HG02623 (cell line): ENCODE results near the gene LIN37.

Experiments used
- ATAC-seq: cut with Tn5 transposase; IDR thresholded peaks from one replicate; pipeline ENCODE4 v1.9.1; 2021; ENCODE audit warnings: moderate library complexity; ENCODE audit not compliant: unreplicated experiment

The LIN37 gene, protein sequence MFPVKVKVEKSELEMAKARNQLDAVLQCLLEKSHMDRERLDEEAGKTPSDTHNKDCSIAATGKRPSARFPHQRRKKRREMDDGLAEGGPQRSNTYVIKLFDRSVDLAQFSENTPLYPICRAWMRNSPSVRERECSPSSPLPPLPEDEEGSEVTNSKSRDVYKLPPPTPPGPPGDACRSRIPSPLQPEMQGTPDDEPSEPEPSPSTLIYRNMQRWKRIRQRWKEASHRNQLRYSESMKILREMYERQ

DNA sequence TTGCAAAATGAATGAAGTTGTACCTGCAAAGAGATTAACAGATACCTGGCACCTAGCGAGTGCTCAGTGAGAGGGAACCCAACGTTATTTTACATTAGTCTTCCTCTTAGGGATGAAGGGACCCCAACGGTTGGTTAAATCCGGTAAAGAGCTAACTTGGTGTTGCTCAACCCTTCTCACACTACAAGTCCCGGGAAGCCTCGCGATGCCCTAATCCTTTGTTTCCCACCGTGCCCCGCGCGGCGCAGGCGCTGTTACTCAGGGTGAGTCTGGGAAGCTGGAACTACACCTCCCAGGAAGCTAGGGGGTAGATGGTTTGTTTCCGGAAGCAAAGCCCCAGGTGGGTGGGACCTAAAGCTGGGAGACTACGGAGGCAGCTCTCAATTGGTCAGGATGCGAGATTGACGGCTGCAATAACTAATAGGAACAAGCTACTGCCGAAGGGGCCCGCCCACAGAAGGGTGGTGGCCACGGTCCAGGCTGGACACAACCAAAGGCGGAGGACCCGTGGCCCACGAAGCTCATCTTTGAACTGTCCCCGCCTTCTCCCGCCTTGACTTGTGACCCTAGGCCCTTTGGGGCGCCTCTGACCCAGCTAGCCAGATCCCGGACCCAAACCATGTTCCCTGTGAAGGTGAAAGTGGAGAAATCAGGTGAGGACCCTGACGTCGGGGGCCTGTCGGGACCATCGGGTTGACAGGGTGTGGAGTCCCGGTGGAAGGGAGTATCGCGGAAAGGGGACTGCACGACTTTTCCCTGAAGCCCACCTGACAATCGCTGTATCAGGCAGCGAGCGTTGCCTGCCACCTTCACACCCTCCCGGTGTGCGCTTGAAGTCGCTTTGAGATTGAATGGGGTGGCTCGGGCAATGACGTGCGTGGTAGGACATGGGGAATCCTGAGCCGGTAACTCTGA is at the start of gene LIN37:
Gene LIN37, plus strand, starts transcription at position 471 of the 915 bp plus-strand sequence. Its CDS starts 149 bp downstream, at position 620.
- ATAC-seq: peak; percentile 68

- peak; percentile 95 for ATAC-seq
Observed at GRCh38 chr19:35702223-35703012, 46.0 kb upstream of the LIN37 start.

DNA sequence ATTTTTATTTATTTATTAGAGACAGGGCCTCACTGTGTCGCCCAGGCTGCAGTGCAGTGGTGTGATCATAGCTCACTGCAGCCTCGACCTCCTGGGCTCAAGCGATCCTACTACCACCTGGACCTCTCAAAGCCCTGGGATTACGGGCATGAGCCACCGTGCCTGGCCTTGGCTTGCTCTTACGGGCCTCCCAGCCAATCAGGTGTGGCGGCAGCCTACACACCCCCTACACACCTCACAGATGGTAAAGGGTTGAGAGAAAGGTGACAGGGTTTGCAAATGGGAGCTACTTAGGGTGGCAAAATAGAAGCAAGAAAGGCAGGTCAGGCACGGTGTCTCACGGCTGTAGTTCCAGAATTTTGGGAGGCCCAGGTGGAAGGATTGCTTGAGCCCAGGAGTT is 45.0 kb upstream of the LIN37 start:
- ATAC-seq: no peak

GRCh38 chr19:35704218-35704617 is 44.2 kb upstream of the LIN37 start, which contains the start of gene ZBTB32:
TSS of gene ZBTB32 (plus strand) at chr19:35704558. CDS start at chr19:35714627, 10,069 bp downstream.
- no peak for ATAC-seq

- ATAC-seq: no peak
Observed at GRCh38 chr19:35708391-35708790, 40.0 kb upstream of the LIN37 start.

DNA sequence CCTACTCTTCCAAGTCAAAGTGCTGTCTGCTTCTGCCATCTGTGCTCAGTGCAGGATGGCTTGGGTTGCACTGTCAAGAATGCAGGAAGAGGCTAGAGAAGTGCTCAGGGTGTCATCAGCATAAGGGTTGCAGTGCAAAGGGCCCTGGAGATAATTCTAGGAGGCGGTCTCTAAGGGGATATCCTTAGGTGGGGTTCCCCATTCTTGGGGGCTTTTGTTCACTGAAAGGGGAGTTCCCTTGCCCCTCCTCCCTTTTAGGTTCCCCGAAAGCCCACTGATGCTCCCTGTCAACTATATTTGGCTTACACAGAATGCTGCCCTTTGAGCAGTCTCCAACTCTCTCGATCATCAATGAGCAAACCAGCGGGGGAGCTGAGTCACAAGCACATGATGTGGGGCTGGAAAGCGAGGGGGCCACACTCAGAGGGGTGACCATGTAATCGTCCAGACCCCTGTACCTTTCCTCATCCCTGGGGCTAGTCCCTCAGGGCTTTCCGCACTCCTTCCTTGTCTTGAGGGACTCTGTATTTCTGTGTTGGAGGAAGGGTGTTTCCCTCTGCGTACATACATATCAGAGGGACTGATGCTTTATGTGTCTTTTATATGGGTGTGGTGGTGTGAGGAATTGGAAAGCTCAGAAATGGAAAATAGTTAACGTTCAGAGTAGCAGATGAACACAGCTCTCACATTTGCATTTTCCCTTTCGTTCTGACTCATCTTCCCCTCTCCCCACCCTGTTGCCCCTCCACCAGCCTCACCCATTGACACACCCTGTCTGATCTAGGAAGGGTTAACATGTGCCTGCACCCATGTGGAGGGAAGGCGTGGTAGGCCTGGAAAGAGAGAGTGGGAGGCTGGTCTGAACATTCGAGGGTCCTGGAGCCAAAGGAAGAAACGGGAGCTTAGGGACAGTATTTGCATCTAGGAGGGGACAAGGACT is 37.3 kb upstream of the LIN37 start:
- no peak for ATAC-seq

DNA sequence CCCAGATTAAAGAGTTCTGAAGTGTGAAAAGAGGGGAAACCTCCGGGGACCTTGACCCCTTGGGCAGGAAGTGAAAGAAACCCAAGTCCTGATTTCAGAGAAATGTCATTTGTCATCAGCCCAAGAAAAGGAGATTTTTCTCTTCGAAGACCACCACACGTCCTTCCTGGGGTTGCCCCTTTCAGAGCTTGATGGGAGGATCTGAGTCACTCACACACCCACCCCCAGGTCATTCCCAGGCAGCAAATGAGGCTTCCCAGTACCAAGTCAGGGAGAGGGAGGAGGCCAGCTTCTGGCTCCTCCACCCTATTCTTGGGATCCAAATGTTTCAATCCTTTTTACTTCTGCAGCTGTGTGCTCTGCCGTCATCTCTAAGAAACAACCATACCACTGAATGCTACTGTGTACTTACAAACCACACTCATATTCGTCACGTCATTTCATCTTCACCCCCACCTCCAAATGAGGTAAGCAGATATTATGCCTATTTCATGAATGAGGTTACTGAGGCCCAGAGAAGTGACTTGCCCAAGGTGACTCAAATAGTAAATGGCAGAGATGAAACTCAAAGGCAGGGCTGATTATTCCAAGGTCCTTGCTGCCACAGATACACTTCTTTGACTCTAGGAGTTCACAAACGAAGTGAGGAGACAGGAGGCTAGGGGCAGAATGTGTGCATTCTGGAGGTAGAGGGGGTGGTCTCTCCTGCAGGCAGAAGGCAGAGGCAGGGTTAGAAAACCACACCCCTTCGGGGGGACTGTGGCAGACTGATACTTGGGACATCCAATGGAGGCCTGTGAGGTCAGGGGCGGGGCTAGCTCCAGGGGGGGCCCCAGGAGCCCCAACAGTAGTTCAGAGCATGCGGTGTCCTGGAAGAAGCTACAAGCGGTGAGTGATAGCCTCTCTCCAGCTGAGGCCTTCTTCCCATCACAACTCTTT is 35.5 kb upstream of the LIN37 start:
- no peak for ATAC-seq

DNA sequence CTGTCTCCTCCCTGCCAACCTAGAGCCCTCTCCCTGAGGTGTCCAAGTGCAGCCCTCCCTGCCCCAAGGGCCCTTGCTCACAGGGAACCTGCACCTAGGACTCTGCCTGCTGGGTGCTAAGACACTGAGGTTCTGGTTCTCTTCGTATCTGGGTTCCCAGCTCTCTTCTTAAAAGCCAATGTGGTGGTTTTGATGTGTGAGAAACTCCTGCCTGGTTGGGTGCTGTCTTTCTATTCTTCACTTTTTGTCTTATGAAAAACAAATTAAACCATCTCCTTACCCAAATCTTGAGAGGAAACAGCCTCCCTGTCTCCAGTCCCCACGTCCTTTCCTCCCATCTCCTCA is 34.9 kb upstream of the LIN37 start:
- ATAC-seq: no peak

- ATAC-seq: no peak
Observed at GRCh38 chr19:35713904-35714495, 34.4 kb upstream of the LIN37 start.

DNA sequence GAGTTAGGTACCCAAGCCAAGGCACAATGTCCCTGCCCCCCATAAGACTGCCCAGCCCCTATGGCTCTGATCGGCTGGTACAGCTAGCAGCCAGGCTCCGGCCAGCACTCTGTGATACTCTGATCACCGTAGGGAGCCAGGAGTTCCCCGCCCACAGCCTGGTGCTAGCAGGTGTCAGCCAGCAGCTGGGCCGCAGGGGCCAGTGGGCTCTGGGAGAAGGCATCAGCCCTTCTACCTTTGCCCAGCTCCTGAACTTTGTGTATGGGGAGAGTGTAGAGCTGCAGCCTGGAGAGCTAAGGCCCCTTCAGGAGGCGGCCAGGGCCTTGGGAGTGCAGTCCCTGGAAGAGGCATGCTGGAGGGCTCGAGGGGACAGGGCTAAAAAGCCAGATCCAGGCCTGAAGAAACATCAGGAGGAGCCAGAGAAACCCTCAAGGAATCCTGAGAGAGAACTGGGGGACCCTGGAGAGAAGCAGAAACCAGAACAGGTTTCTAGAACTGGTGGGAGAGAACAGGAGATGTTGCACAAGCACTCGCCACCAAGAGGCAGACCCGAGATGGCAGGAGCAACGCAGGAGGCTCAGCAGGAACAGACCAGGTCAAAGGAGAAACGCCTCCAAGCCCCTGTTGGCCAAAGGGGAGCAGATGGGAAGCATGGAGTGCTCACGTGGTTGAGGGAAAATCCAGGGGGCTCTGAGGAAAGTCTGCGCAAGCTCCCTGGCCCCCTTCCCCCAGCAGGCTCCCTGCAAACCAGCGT is 33.6 kb upstream of the LIN37 start:
- no peak for ATAC-seq

DNA sequence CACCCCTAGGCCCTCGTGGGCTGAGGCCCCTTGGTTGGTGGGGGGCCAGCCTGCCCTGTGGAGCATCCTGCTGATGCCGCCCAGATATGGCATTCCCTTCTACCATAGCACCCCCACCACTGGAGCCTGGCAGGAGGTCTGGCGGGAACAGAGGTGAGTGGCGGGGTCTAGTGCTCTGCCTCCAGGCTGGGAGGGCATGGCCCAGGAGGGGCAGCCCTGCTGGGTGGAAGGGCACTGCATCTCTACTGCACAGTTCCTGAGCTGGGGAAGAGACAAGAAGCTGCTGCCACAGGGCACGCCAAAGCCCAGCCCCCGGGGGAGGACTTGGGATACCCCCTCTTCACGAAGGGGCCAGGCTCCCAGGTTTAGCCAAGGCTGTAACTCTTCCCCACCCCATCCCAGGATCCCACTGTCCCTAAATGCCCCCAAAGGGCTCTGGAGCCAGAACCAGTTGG is 33.0 kb upstream of the LIN37 start:
- no peak for ATAC-seq

DNA sequence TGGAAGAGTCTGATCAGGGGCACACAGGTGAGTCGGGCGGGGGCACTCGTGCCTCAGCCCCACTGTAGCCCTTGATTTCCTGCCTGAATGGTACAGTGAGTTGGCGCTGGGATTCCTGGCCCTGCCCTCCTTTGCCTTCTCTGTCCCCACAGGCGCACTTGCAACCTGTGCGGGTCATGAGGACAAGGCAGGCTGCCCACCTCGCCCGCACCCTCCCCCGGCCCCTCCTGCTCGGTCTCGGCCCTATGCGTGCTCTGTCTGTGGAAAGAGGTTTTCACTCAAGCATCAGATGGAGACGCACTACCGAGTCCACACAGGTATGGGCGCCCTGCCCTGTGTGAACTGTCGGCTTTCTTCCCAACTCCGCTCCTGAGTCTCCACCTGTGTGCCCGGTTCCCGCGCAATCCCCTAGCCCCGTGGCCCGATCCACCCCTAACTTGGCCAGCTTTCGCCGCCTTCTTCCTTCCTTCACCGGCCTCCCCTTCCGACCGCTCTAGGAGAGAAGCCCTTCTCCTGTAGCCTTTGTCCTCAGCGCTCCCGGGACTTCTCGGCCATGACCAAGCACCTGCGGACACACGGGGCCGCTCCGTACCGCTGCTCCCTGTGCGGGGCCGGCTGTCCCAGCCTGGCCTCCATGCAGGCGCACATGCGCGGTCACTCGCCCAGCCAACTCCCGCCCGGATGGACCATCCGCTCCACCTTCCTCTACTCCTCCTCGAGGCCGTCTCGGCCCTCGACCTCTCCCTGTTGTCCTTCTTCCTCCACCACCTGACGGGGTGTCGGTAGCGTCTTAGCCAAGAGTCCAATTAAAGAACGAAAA is 32.2 kb upstream of the LIN37 start:
- no peak for ATAC-seq

DNA sequence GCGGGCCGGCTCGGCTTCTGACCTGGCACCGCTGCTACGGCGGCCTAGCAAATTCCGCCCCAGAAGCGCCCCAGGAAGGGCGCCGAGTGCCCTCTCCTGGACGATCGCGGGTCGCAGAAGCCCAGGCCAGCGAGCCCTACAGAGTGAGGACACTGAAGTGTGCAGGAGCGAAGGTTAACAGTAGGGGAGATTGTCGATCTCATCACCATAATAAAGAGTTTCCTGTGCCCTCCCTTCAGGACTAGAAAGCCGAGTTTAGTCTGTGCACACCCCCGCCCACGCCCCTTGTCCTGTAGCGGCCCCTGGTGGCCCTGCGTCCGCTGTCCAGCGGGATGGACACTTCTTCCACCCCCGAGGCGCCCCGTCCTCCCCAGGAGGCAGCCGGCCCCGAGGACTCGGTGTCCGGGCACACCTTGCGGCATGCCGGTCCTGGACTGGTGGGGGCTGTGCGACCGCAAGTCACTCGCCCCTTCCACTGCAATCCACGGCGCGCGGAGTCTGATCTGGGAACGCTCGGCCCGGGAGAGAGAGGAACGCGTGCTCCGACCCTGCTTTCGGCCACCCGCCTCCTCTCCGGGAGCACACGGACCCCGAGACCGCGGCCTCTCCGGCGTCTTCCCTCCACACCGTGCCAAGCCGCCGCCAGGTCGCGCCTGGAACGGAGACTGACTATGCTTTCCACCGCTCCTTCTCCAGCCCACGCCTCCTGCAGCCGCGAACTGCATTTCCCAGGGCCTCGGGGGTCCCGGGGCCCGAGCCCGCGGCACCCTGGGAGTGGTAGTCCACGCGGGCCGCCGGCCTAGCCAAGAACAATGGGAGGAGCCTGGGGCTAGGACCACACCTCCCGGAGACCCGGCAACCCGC is 31.3 kb upstream of the LIN37 start:
- peak; percentile 59 for ATAC-seq

GRCh38 chr19:35717665-35718344 is 30.6 kb upstream of the LIN37 start, which contains the start of gene KMT2B:
TSS of gene KMT2B (plus strand) at chr19:35718003. CDS start at chr19:35718019, 16 bp downstream.
- ATAC-seq: peak; percentile 48

DNA sequence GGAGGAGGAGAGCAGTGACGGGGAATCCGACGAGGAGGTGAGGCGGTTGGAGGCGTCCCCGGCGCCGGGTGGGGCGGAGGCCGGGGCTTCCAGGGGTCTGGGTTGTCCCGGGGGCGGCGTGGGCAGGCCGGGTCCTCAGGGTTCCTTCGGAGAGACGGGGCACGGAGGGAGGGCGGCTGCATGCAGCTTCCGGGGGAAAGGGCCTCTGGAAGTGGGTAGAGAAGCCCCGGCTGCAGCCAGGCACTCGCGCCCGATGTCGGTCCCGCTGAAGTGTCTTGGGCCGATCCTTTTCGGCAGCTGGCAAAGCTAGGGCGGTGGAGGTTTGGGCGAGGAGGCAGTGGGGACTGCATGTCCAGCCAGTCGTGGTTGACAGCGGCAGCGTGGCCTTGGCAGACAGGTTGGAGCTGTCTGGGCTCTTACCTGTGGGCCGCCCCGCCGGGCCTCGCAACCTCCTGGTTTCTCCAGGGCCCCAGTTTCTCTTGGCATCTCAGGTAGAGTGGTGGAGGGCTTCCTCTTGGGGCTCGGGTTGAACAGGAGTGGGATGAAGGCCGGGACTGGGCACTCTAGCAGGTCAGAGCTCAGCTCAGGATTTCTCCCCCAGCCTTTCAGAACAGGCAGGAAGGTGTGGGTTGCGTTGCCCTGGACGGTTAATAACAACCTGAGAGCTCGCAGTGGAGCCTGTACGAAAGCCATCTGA is 29.9 kb upstream of the LIN37 start:
- ATAC-seq: no peak
